MCF 10A (cell line): ENCODE results near the gene DIP2B. TPM values are rescaled to one million over a fixed set of nuclear protein-coding genes. Genes with fewer than 3 reads are reported as not detected.

Source experiments
- BruUV-seq: library from RNA; stranded (reverse); fragments of 400-500 nt; replicated peaks from 2 replicates; lab custom pipeline; 2021; lab: Mats Ljungman, UMichigan
- CTCF ChIA-PET: fragments of 300-600 bp; sonication (Branson Sonifier 250); formaldehyde crosslinking; extraction: SDS; loops from one replicate; lab custom pipeline; 2021; ENCODE audit warnings: antibody characterized with exemption, inconsistent platforms; lab: Yijun Ruan, JAX
- POLR2A ChIA-PET: fragments of 300-600, 350-650 bp; sonication (Branson Sonifier 250); formaldehyde crosslinking; extraction: SDS; loops from one replicate; lab custom pipeline; 2020; ENCODE audit warnings: antibody characterized with exemption, inconsistent platforms; lab: Yijun Ruan, JAX
- DNase-seq: peaks from one replicate; pipeline ENCODE4 v3.0.0-alpha.2; 2018; ENCODE audit not compliant: unreplicated experiment
- H3K27ac Mint-ChIP-seq: one replicate; pipeline ENCODE4 v1.8.0; 2022; ENCODE audit warnings: mild to moderate bottlenecking, low read depth, mixed read lengths; ENCODE audit not compliant: unreplicated experiment
- H3K27me3 Mint-ChIP-seq: one replicate; pipeline ENCODE4 v1.8.0; 2022; ENCODE audit warnings: mixed read lengths; ENCODE audit not compliant: insufficient read depth, unreplicated experiment
- H3K36me3 Mint-ChIP-seq: one replicate; pipeline ENCODE4 v1.8.0; 2022; ENCODE audit warnings: mild to moderate bottlenecking, moderate library complexity, mixed read lengths; ENCODE audit not compliant: insufficient read depth, unreplicated experiment
- H3K4me1 Mint-ChIP-seq: one replicate; pipeline ENCODE4 v1.8.0; 2022; ENCODE audit warnings: mixed read lengths; ENCODE audit not compliant: insufficient read depth, unreplicated experiment
- H3K4me3 Mint-ChIP-seq: one replicate; pipeline ENCODE4 v1.8.0; 2022; ENCODE audit warnings: mild to moderate bottlenecking, moderate library complexity, mixed read lengths; ENCODE audit not compliant: unreplicated experiment
- H3K9me3 Mint-ChIP-seq: one replicate; pipeline ENCODE4 v1.8.0; 2022; ENCODE audit warnings: mixed read lengths; ENCODE audit not compliant: unreplicated experiment
- intact Hi-C: fragments of 100-400 bp; cut with micrococcal nuclease; formaldehyde crosslinking; loops from 2 replicates; pipeline ENCODE4 v1.14.1; 2022
- total RNA-seq: library from RNA; stranded (reverse); gene quantifications from 2 replicates; pipeline ENCODE4 v1.2.3, GENCODE V29; 2022
- TF ChIP-seq, protein P1 (sequence below): fragments of 200-600 bp; IDR thresholded peaks from one replicate; pipeline ENCODE4 v1.8.0; 2022; ENCODE audit warnings: antibody characterized with exemption, mild to moderate bottlenecking; ENCODE audit not compliant: unreplicated experiment

The DIP2B gene
- total RNA-seq, 1 experiment from 2014 or later: 18.8 TPM

DNA sequence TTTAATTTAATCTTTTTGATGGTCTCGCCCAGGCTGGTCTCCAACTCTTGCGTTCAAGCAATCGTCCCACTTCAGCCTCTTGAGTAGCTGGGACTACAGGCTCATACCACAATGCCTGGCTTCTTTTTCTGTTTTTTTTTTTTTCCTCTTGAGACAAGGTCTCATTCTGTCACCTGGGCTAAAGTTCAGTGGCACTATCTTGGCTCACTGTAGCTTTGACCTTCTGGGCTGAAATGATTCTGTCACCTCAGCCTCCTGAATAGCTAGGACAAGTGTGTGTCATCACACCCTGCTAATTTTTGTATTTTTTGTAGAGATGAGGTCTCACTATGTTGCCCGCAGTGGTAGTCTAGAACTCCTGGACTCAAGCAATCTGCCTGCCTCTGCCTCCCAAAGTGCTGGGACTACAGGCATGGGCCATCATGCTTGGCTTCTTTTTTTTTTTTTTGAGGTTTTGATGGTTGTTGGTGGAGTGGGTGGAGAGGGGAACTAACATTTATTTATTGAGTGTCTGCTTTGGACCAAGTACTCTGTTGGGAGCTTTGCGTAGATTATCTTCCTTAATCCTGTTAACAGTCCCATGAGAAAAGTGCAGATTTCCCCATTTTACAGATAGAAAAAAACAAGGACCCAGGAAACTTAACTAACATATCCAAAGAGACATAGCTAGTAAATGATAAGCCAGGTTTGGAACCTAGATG, 102.0 kb downstream of the DIP2B start:
- ChIA-PET POLR2A (interaction anchor here (1.5 to 1.7 kb wide), 2 partner anchors 15 to 58 kb away, joined by 4 to 5 read pairs; no protein-coding TSS in a partner anchor), CTCF (interaction anchor here (1.6 kb wide), 1 partner anchor 15 kb away, joined by 6 read pairs; no protein-coding TSS in a partner anchor)
- no peaks in the 10 kb centered on the region for H3K27me3 Mint-ChIP-seq
- BruUV-seq: no TSS peak
- DNase-seq: no peak
- no peaks in the 10 kb centered on the region for H3K9me3 Mint-ChIP-seq
- H3K4me1 Mint-ChIP-seq: peaks cover 8% of the 10 kb centered on the region
- H3K4me3 Mint-ChIP-seq: no peak overlapping the region
- H3K36me3 Mint-ChIP-seq: peaks cover 18% of the 10 kb centered on the region
- intact Hi-C loops: no loop called here
- no peak overlapping the region for H3K27ac Mint-ChIP-seq
- TF ChIP-seq, protein P1, sequence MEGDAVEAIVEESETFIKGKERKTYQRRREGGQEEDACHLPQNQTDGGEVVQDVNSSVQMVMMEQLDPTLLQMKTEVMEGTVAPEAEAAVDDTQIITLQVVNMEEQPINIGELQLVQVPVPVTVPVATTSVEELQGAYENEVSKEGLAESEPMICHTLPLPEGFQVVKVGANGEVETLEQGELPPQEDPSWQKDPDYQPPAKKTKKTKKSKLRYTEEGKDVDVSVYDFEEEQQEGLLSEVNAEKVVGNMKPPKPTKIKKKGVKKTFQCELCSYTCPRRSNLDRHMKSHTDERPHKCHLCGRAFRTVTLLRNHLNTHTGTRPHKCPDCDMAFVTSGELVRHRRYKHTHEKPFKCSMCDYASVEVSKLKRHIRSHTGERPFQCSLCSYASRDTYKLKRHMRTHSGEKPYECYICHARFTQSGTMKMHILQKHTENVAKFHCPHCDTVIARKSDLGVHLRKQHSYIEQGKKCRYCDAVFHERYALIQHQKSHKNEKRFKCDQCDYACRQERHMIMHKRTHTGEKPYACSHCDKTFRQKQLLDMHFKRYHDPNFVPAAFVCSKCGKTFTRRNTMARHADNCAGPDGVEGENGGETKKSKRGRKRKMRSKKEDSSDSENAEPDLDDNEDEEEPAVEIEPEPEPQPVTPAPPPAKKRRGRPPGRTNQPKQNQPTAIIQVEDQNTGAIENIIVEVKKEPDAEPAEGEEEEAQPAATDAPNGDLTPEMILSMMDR: no peak

DNA sequence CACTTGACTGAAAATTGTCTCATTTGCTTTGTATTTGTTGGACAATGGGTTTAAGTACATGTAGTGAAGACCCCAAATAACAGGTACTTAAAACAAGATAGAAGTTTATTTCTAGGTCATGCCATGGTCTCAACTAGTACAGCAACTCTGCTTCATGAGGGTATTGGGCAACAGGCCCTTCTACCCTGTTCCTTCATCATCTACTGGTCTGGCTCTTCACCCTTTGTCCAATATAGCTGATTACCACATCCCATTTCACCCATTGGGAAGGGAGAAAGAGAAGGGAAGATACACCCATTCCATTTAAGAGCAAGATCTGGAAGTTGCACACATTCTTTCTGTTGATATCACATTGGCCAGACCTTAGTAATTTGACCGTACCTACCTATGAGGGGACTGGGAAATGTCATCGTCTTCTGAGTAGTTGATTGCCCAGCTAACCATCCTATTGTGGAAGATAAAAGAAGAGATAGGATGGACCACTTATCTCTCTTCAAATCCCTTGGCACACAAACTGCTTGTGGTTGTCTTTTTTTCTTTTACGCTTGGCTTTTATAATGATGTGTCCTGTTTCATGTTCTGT, 104.6 kb downstream of the DIP2B start:
- CTCF ChIA-PET: interaction anchor here (0.6 kb wide), 1 partner anchor 661 kb away, joined by 3 read pairs; no protein-coding TSS in a partner anchor

DNA sequence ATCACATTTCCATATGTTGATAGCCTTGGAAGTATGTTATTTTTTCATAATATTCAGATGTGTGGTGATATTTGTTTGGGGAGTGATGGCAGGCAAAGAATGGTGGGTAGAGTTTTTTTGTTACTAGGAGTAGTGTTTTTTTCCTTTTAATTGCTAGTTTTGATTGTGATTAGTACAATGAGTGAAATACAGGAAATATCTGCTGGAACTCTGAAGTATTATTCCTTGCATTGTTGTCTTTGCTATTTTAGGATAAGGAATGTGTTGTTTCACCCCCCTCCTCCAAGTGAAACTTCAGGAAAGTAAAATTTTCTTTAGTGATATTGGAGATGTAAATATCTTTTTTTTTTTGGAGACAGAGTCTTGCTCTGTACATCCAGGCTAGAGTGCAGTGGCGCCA, 105.4 kb downstream of the DIP2B start:
- Mint-ChIP-seq H3K9me3 (no peaks in the 10 kb centered on the region), H3K4me3 (no peak overlapping the region), H3K27ac (no peak overlapping the region), H3K4me1 (peaks cover 3% of the 10 kb centered on the region), H3K36me3 (peaks cover 13% of the 10 kb centered on the region), H3K27me3 (no peaks in the 10 kb centered on the region)
- TF ChIP-seq, protein P1: no peak
- BruUV-seq: no TSS peak
- POLR2A ChIA-PET: interaction anchor here (0.6 to 1.4 kb wide), 2 partner anchors 8 to 1330 kb away, joined by 3 to 4 read pairs; no protein-coding TSS in a partner anchor
- CTCF ChIA-PET: no interaction called here
- intact Hi-C loops: no loop called here
- no peak for DNase-seq

More for the DNA sequence above, 104.6 kb downstream of the DIP2B start:
- no peak overlapping the region for H3K4me3 Mint-ChIP-seq
- no peaks in the 10 kb centered on the region for H3K27me3 Mint-ChIP-seq
- peaks cover 13% of the 10 kb centered on the region for H3K36me3 Mint-ChIP-seq
- POLR2A ChIA-PET: interaction anchor here (1.3 to 1.4 kb wide), 2 partner anchors 8 to 10 kb away, joined by 4 read pairs; no protein-coding TSS in a partner anchor
- no peaks in the 10 kb centered on the region for H3K4me1 Mint-ChIP-seq
- H3K9me3 Mint-ChIP-seq: no peaks in the 10 kb centered on the region
- H3K27ac Mint-ChIP-seq: no peak overlapping the region
- intact Hi-C loops: no loop called here
- BruUV-seq: no TSS peak
- TF ChIP-seq, protein P1: no peak
- DNase-seq: no peak
